NCI-H446 treated with DMSO at 0.1 percent for 48 hours (cell line): ENCODE measurements around the gene TARM1.

Experiments used
- DNase-seq: peaks from one replicate; lab custom pipeline; 2025; lab: John Stamatoyannopoulos, UW

Gene TARM1

DNA sequence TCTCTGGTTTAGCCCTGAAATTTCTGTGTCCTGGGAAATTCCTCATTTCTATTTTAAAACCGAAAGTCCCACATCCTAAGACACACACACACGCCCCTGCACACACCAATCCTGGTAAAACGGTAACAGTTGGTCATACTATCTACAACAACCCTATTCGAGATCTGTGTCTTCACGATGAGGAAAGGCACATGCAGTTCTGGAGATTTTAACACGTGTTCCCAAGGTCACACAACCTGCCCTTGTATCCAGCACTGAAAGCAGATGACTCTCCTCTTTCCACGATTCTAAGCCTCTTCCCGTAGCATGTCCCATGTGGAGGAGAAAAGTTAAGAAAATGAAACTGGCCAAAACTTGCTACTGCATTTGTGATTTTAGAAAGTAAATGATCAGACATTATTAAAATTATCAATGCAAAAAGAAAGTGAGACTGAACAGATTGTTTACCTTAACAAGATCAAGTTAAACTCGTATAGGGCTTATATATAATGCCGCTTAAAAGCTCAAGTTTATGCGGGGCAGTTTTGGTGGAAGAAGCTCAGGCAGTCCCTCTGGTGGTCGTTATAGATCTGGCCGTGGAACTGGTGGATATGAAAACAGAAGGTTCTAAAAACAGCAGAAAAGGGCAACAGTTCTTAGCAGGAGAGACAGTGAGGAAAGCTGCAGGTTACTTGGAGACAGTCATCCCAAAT is 50.1 kb downstream of the TARM1 start:
- no peak for DNase-seq

DNA sequence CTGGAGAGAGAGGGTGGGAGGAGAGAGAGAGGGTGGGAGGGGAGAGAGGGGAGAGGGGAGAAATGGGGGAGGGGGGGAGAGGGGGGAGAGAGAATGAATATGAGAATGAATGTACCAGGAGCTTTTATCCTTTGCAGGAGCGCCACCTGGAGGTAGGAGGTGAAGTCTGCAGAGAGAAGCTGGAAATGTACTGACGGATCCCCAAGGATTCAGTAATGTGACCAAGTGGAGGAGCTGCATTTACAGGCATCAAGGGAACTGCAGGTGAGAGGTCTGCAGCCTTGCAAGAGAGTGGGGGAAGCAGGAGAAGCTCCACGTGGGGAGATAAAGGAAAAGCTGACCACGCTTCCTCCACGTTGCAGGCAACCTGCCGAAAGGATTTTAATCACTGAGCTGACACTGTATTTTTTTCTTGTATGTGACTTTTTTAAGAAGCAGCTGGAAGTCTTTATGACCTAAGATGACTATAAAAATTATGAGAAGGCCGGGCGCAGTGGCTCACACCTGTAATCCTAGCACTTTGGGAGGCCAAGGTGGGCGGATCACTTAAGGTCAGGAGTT is 51.2 kb downstream of the TARM1 start:
- no peak for DNase-seq

DNA sequence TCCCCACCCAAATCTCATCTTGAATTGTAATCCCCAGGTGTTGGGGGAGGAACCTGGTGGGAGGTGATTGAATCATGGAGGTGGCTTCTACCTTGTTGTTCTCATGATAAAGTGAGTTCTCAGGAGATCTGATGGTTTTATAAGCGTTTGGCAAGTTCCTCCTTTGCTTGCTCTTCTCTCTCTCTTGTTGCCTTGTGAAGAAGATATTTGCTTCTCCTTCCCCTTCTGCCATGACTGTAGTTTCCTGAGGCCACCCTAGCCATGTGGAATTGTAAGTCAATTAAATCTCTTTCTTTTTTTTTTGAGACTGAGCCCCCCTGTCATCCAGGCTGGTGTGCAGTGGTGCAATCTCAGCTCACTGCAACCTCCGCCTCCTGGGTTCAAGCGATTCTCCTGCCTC is 51.9 kb downstream of the TARM1 start:
- no peak for DNase-seq

DNA sequence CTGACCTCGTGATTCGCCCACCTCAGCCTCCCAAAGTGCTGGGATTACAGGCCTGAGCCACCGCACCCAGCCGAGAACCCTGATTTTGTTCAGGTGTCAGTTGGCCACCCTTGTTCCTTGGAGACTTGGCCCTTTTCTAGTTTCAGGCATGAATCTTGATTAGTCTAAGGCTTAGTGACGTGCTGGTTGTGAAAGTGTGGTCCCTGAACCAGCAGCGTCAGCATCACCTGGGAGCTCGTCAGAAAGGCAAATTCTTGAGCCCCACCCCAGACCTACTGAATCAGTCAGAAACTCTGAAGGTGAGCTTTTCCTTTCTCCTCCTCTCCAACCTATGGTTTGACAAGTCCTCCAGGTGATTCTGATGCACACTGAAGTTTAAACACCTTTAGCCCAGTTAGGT is 54.5 kb downstream of the TARM1 start:
- DNase-seq, result no peak

DNA sequence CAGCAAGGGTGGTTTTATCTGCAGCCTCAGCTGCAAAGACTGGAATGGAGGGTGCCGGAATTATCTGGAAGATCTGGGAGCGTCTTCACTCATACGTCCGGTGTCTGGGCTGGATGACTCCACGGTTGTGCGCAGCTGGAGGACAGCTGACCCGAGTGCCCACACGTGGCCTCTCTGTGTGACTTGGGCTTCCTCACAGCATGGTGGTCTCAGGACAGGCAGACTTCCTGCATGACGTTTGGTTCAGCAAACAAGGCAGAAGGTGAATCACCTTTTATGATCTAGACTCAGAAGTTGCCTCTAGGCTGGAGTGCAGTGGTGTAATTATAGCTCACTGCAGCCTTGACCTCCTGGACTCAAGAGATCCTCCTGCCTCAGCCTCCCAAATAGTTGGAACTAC is 56.5 kb downstream of the TARM1 start:
- DNase-seq, result no peak

DNA sequence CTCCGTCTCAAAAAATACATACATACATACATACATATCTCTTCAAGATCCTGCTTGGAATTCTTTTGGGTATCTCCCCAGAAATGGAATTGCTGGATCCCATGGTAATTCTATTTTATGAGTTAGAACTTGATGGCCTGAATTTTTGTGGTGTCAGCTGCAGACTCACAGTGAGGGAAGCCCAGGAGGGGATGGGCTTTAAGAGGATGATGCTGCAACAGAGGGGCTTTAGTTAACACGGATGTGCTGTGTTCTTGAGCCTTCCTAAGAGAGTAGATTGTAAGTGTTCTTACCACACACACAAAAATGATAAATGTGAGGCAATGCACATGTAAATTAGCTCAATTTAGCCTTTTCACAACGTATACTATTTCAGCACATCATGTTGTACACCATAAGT is 58.0 kb downstream of the TARM1 start:
- no peak for DNase-seq

DNA sequence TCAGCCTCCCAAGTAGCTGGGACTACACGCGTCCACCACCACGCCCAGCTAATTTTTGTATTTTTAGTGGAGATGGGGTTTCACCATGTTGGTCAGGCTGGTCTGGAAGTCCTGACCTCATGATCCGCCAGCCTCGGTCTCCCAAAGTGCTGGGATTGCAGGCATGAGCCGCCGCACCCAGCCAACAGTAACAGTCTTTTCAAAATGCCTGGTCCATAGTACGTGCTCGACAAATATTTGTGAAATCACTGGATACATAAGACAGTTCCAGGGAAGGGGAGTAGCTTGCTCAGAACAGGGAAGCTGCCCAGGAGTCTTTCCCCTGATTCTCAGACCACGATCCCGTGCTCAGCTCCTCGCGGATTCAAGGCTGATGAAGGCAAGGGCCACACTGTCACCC is 59.2 kb downstream of the TARM1 start:
- no peak for DNase-seq

DNA sequence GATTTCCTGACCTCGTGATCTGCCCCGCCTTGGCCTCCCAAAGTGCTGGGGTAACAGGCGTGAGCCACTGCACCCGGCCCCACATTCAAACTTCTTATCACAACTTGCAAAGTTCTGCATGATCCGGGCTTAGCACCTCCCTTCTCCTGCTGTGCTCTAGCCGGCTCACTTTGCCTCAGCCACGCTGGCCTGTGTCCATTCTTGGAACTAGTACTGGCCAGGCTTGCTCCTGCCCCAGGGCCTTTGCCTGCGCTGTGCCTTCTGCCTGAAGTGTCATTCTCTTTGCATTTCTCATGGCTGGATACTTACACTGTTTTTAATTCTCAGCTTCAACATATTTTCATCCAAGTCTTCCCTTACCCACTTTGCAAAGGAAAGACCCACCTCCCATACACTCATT is 59.8 kb downstream of the TARM1 start:
- no peak for DNase-seq
